Fibroblast of lung (primary cell): ENCODE results near the gene RELL2.

ENCODE experiments used
- CTCF ChIP-seq, 2 donors: IDR thresholded peaks in 1 of 2; conservative IDR thresholded peaks in 1 of 2; 1 replicate in 1 of 2; 2 replicates in 1 of 2; pipeline ENCODE4 v1.5.1; 2011 to 2012; ENCODE audit warnings: low read length in 2 of 2, control low read depth in 1 of 2, inconsistent platforms in 1 of 2, low read depth in 1 of 2, mild to moderate bottlenecking in 1 of 2
- EZH2 ChIP-seq: IDR thresholded peaks from 2 replicates; pipeline ENCODE4 v1.5.1; 2012; ENCODE audit warnings: low read length, control low read depth, mild to moderate bottlenecking; ENCODE audit errors: missing control alignments

- TF ChIP-seq CTCF (conservative IDR thresholded peaks at IDR 0.05 in 1 of 2, IDR thresholded peaks at IDR 0.05 in 1 of 2; ENCODE audit: low read depth in 1 of 2, low read length in 2 of 2), result no peak
- TF ChIP-seq EZH2, result no peak
Observed at GRCh38 chr5:141638771-141639170, 2.0 kb downstream of the RELL2 start.
